DMS114 treated with DMSO at 0.1 percent for 48 hours (cell line): Measurements from ENCODE around the gene PCDHA4.
"Not testable (repeated sequence)": the region's sequence is repeated elsewhere in the genome, so short reads cannot be mapped to it uniquely, and the experiment has no call there.

Experiments
- DNase-seq: peaks from one replicate; lab custom pipeline; 2025; ENCODE audit not compliant: unreplicated experiment; lab: John Stamatoyannopoulos, UW

The PCDHA4 gene

GRCh38 chr5:140806834-140807775 lies at the start of gene PCDHA4:
TSS of gene PCDHA4 (plus strand) at chr5:140807068.
- DNase-seq = peak; percentile 18

DNA sequence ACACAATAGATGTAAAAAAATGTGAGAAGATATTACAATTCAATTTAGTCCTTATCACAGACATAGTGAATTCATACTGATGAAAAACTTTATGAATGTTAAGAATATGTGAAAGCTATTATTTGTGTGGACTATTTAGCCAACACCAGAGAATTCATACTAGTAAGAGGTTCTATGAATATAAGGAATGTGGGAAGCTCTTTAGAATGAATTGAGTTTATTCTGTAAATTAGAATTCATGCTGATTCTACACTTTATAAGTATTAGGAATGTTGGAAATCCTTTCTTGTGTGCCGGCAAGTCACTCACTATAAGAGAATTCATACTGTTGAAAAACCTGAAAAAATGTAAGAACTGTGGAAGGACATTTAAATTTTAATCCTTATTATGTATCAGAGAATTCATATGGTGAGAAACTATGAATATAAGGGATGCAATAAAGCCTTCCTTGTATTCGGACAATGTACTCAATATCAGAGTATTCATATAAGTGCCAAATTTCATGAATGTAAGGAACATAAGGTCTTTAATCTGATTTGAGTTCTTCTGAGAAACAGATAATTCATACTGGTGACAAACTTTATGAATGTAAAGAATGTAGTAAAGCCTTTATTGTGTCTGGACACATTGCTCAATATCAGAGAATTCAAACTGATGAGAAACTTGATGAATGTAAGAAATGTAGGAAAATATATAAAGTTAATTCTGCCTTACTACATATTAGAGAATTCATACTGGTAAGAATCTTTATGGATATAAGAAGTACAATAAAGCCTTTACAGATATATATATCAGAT lies 42.5 kb upstream of the PCDHA4 start:
- DNase-seq = no peak

DNA sequence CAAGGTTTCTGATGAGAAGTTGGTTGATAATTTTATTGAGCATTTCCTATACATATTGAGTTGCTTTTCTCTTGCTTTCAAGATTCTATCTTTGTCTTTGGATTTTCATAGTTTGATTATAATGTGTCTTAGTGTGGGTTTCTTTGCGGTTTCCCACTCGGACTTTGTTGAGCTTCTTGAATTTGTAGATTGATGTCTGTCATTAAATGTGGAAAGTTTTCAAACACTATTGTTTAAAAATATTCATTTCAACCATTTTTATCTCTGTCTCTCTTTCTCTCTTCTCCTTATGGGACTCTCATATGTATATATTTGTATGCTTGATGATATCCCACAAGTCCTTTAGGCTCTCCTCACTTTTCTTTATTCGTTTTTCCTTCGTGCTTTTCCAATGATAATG lies 39.4 kb upstream of the PCDHA4 start:
- DNase-seq = no peak

- DNase-seq = no peak
These were observed 26.4 kb upstream of the PCDHA4 start for GRCh38 chr5:140780512-140780911.

GRCh38 chr5:140785905-140786686 lies 20.8 kb upstream of the PCDHA4 start, which contains the start of gene PCDHA1:
TSS of gene PCDHA1 (plus strand) at chr5:140786140.
- DNase-seq = no peak

GRCh38 chr5:140787422-140787821 lies 19.4 kb upstream of the PCDHA4 start:
- not testable (repeated sequence) for DNase-seq

DNA sequence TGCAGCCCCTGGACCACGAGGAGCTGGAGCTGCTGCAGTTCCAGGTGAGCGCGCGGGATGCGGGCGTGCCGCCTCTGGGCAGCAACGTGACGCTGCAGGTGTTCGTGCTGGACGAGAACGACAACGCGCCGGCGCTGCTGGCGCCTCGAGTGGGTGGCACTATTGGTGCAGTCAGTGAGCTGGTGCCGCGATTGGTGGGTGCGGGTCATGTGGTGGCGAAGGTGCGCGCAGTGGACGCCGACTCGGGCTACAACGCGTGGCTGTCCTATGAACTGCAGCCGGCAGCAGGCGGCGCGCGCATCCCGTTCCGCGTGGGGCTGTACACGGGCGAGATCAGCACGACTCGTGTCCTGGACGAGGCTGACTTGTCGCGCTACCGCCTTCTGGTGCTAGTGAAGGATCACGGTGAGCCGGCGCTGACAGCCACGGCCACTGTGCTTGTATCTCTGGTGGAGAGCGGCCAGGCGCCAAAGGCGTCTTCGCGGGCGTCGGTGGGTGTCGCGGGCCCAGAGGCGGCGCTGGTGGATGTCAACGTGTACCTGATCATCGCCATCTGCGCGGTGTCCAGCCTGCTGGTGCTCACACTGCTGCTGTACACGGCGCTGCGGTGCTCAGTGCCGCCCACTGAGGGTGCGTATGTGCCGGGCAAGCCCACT lies 18.9 kb upstream of the PCDHA4 start:
- DNase-seq = not testable (repeated sequence)

DNA sequence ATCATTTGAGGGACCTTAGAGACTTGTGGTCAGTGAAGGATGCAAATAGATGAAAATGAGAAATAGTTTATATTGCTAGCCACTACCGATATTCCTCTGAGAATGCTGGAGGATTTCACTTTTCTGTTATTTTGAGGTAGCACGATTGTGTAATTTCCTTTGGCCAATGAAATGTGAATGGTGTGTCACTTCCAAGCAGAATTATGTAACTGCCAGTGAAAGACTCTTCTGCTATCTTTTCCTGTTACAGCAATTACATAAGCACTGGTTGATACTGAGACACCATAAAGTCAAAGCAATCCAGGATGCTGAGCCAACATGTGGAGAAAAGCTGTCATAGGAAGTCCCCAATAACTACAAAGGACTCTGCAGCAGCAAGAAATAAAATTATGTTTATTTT lies 15.8 kb upstream of the PCDHA4 start:
- no peak for DNase-seq

- peak; percentile 69 for DNase-seq
These were observed 12.1 kb upstream of the PCDHA4 start, which contains the start of gene PCDHA2 for GRCh38 chr5:140794595-140795258. TSS of gene PCDHA2 (plus strand) at chr5:140794852.

DNA sequence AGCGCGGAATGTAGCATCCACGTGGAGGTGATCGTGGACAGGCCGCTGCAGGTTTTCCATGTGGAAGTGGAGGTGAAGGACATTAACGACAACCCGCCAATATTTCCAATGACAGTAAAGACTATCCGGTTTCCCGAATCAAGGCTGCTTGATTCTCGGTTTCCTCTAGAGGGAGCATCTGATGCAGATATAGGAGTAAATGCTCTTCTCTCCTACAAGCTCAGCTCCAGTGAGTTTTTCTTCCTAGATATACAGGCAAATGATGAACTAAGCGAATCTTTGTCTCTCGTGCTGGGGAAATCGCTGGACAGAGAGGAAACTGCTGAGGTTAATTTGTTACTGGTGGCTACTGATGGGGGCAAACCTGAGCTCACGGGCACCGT lies 11.6 kb upstream of the PCDHA4 start:
- peak; percentile 46 for DNase-seq

- DNase-seq = not testable (repeated sequence)
These were observed 10.7 kb upstream of the PCDHA4 start for GRCh38 chr5:140796072-140796717.

DNA sequence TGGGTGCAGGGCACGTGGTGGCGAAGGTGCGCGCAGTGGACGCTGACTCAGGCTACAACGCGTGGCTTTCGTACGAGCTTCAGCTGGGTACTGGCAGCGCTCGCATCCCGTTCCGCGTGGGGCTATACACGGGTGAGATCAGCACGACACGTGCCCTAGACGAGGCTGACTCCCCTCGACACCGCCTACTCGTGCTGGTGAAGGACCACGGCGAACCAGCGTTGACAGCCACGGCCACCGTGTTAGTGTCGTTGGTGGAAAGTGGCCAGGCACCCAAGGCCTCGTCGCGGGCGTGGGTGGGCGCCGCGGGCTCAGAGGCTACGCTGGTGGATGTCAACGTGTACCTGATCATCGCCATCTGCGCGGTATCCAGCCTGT lies 10.2 kb upstream of the PCDHA4 start:
- DNase-seq = no peak

GRCh38 chr5:140800816-140801493 lies 5.9 kb upstream of the PCDHA4 start, which contains the start of gene PCDHA3:
TSS of gene PCDHA3 (plus strand) at chr5:140801057.
- no peak for DNase-seq

GRCh38 chr5:140801494-140801841 lies 5.4 kb upstream of the PCDHA4 start:
- no peak for DNase-seq

GRCh38 chr5:140802381-140802780 lies 4.5 kb upstream of the PCDHA4 start:
- not testable (repeated sequence) for DNase-seq

GRCh38 chr5:140802781-140803271 lies 4.0 kb upstream of the PCDHA4 start:
- DNase-seq = no peak

DNA sequence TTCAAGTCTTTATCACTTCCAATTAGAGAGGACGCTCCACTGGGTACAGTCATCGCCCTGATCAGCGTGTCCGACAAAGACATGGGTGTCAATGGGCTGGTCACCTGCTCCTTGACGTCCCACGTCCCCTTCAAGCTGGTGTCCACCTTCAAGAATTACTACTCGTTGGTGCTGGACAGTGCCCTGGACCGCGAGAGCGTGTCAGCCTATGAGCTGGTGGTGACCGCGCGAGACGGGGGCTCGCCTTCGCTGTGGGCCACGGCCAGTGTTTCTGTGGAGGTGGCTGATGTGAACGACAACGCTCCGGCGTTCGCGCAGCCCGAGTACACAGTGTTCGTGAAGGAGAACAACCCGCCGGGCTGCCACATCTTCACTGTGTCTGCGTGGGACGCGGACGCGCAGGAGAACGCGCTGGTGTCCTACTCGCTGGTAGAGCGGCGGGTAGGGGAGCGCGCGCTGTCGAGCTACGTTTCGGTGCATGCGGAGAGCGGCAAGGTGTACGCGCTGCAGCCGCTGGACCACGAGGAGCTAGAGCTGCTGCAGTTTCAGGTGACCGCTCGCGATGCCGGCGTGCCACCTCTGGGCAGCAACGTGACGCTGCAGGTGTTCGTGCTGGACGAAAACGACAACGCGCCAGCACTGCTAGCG lies 1.5 kb downstream of the PCDHA4 start:
- DNase-seq = not testable (repeated sequence)

DNA sequence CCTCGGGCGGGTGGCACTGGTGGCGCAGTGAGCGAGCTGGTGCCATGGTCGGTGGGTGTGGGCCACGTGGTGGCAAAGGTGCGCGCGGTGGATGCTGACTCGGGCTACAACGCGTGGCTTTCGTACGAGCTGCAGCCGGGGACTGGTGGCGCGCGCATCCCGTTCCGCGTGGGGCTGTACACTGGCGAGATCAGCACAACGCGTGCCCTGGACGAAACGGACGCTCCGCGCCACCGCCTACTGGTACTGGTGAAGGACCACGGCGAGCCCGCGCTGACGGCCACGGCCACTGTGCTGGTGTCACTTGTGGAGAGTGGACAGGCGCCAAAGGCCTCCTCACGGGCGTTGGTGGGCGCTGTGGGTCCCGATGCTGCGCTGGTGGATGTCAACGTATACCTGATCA lies 2.0 kb downstream of the PCDHA4 start:
- no peak for DNase-seq
